NCI-H345 treated with DMSO at 0.1 percent for 48 hours (cell line): ENCODE results near the gene NFKBIA.
"Not testable (repeated sequence)": the region's sequence is repeated elsewhere in the genome, so short reads cannot be mapped to it uniquely, and the experiment has no call there.

Experiments used
- DNase-seq: peaks from one replicate; lab custom pipeline; 2025; ENCODE audit not compliant: unreplicated experiment; lab: John Stamatoyannopoulos, UW

NFKBIA gene

DNA sequence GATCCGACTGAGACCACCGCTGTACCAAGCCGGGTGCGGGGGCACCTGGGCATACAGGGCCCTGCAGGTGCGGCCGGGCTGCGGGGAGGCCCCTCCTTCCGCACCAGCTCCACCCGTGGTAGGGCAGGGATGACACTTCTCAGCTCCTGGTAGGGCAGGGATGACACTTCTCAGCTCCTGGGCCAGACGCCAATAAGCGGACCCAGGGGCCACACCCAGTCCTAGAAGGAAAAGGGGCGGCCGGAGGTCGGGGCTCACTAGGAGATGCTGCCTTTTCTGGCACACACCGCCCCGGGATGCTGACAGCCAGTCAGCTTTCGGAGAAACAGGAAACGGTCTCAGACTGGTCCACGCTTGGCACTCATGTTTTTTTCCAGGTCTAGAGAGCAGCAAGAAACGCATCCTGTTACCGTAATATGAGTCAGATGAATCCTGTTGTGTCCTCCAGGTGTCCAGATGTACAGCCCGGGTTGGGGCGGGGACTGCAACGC, 34.8 kb downstream of the NFKBIA start:
- no peak for DNase-seq

DNA sequence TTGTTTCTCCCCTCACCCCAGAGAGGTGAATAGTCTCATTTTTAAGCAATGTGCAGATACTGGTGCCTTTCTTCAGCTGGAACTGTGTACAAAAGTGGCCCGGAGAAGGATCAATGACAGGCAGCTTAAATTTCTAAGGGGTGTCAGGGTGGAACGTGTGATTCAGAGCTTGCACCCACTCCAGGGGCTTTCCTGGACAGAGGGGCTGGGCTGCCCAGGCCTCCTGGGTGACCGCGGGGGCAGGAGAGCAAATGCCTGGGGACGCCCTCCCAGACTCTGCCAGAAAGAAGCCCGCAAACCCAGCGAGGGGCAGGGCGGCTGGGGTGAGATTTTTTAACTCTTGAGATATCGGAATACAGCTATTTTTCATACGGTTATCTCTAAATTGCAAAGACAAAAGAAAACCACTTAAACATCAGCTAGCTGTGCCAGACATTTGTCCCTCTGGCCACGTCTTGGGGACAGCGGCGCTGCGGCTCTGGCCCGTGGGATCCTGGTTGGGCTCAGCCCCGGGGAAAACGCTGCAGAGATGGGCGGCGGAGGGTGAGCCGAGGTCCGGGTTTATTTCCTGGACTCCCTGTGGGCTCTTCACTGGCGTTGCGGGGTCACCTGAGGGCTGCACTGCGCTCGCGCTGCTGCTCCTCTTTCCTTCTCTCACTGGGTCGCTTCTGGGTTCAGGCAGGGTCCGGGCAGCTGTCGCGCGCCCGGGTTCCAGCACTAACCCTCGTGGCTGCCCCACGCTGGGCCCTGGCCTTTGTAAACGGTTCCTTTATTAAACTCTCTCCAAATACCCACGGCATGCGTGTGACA, 35.8 kb downstream of the NFKBIA start:
- DNase-seq, result no peak

DNA sequence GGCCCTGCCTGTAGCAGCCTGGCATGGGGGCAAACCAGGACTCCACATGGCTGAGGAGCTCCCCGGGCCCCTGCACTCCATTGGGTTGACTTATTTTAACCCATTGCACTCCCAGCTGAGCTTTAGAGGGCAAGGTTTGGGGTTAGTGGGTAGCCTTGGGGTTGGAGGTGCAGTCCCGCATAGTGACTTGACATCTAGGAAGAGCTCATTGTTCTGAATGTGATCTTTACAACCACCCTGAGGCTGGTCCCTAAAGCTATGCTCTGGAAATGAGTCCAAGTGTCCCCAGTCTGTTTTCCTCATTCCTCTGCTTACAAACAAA, 36.4 kb downstream of the NFKBIA start:
- DNase-seq, result no peak

DNA sequence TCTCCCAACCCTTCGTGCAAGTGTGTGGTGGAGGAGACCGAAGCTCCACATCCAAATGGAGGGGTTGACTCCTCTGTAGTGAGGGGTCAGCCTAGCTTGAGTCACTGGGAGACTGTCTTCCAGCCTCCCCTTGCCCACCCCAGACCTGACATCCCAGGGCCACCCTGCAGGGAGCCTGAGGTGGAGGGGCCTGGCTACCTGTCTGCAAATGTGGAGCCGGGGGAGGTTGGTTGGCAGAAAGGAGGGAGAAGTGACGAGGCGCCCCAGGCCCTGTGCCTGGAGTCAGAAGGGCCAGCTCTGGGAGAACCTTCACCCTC, 37.5 kb downstream of the NFKBIA start:
- DNase-seq, result no peak

DNA sequence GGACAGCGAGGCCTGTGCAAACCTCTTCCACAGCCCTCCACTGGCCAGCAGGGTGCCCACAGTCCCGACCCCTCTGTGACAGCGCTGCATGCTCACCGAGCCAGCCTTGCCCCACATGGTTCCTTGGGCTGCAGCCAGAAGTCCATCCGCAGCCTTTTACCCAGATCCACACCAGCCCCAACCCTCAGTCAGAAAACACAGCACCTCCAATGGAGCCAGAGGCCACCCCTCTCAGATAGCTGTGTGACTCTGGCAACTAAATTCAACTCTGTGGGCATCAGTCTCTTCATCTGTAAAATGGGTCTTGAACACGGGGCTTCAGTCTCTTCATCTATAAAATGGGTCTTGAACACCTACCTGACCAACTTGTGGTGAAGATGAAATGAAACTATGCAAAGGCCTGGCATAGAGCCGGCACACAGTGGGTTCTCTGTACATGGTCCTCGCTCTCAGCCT, 38.0 kb downstream of the NFKBIA start:
- DNase-seq, result no peak

DNA sequence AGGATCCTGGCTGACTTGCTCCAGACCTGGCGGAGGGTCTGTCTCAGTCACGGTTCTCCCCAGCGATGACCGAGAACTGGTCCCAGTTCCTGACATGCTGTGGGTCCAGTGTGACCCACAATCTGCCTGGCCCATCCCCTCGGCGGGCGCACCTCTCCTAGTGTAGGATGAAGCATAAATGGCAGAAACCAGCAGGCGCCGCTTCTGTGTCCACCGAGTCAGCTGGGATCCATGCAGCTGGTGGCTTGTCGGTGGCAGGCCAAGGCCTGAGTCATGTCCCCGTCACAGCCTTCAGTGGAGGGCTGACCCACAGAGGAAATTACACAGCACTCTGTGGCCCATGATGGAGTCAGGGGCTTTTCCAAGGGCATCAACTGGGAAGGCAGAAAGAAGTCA, 38.5 kb downstream of the NFKBIA start:
- DNase-seq, result no peak

DNA sequence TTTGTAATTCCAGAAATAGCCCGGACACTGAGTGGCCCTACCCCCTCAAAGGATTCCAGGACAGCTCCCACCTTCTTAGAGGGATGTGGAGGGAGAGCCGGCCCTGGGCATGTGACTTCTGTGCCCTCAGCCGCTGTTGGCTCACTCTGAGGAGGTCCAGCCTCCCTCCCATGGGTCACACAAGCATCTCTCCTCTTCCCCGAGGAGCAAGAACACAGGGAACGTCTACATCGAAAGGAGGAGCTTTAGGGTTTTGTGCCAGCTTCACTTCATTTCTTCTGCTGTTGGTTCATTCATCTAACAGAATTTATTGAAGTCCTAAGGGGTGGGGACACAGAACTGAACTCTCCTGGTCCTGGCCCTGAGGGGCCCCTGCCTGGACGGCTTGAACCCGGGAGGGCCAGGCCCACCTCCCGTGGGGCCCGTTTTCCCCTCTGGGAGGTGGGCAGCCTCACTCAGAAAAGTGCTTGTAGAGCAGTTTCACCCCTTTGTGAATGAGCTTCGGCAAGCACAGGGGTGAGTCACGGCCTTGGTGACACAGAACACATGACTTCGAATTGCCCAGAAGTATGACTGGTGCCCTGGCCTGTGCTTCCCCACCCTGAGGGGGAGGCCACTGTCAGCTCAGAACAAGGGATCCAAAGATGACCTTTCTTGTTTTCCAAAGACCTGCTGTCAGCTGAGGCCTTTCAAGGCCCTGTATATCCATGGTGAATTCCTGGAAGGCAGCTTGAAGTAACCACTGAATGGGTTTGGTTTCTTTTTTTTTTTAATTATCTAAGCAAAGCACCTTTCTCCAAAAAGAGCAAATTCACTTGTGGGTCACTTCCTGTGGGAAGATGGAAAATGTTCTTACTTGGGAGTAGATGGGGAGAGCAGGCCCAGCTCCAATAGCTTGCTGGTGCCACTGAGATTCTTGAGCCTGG, 39.2 kb downstream of the NFKBIA start:
- no peak for DNase-seq

DNA sequence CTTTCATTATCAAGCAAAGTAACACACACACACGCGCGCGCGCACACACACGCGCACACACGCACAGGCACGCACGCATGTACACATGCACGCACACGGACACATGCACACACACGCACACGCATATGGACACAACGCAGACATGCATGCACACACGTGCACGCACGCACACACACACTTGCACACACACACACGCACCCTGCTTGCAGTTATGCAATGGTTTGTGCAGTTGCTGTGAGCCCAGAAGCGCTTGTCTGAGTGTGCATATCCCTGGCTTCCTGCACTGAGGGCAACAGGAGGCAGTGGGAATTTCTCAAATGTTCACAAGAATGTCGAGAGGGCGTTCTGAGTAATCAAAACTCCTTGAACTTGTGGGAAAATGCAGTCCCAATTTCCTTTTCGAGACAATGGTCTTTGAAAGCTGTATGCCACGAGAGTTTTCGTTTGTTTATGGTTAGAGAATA, 41.6 kb downstream of the NFKBIA start:
- no peak for DNase-seq

DNA sequence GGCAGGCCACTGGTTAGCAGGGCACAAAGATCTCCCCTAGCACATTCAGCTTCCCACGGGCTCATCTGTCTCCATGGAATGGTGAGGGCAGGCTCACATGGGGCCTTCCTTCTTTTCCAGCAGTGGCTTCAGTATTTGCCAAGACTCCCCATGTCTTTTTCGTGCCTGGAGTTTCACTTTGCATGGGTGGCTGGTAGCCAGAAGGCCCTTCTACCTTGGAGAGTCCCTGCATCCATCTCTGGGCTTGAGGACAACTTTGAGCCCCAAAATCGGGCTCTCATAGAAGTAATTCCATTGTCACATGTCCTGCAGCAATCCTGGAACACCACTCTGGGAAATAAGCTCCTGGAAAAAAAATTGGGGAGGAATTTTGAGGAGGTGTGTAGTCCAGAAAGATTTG, 42.1 kb downstream of the NFKBIA start:
- no peak for DNase-seq

DNA sequence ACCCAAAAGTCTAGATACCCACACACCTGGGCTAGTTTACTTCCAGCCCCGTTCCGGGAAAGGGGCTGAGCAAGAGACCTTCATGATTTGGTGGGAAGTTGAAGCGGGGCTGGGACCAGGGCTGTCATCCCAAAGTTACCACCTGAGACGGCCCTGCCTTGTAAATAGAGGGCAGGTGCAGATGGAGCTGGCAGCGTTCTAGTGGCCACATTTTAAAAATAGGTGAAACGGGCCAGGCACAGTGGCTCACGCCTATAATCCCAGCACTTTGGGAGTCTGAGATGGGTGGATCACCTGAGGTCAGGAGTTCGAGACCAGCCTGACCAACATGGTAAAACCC, 43.4 kb downstream of the NFKBIA start:
- DNase-seq, result no peak

DNA sequence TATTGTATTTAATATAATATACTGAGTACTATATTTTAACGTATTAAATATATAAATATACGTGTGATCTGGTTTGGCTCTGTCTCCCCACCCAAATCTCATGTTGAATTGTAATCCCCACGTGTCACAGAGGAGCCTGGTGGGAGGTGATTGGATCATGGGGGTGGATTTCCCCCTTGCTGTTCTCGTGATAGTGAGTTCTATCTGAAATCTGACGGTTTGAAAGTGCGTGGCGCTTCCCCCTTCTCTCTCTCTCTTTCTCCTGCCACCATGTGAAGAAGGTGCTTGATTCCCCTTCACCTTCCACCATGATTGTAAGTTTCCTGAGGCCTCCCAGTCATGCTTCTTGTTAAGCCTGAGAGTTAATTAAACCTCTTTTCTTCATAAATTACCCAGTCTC, 44.9 kb downstream of the NFKBIA start:
- not testable (repeated sequence) for DNase-seq

DNA sequence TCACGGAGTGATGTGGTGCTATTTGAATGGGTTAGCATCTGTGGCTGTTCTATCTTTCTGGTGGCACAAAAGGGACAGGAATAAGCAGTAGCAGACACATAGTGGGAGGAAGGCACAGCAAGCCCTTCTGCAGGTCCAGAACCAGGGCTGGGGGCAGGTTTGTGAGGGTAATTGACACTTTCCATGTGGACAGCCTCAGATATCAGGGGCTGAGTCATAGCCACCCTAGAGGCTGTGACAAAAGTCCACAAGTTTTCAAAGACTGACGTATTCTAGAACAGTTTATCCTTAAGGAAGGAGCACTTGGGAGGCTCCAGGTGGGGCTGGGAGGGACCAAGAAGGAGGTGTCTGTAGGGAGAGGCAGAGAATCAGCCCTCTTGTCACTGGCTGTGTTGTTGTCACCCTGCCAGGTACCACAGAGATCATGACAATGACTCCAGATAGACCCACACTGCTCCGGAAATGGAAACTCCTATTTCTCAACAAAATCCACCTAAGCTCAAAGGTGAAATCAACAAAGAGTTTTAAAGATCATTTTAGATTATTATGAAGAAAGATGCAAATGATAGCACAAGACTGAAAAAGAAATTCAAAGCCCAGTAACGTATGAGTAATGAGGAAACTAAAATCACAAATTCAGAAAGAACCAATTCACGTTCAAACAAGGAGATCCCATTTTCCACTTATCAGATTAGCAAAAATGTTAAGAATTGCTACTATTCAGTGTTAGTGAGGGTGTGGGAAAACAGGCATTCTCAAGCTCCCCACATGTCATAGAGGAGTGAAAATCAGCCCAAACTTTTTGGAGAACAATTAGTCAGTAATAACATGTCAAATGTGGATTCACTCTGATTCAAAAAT, 48.3 kb downstream of the NFKBIA start:
- DNase-seq, result no peak

DNA sequence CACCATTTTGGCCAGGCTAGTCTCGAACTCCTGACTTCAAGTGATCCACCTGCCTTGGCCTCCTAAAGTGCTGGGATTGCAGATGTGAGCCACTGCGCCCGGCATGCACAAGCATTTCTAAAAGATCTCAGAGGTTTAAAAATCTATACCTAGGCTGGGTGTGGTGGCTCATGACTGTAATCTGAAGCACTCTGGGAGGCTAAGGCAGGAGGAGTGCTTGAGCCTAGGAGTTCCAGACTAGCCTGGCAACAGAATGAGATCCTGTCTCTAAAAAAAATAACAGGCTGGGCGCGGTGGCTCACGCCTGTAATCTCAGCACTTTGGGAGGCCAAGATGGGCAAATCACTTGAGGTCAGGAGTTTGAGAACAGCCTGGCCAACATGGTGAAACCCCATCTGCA, 49.3 kb downstream of the NFKBIA start:
- not testable (repeated sequence) for DNase-seq

DNA sequence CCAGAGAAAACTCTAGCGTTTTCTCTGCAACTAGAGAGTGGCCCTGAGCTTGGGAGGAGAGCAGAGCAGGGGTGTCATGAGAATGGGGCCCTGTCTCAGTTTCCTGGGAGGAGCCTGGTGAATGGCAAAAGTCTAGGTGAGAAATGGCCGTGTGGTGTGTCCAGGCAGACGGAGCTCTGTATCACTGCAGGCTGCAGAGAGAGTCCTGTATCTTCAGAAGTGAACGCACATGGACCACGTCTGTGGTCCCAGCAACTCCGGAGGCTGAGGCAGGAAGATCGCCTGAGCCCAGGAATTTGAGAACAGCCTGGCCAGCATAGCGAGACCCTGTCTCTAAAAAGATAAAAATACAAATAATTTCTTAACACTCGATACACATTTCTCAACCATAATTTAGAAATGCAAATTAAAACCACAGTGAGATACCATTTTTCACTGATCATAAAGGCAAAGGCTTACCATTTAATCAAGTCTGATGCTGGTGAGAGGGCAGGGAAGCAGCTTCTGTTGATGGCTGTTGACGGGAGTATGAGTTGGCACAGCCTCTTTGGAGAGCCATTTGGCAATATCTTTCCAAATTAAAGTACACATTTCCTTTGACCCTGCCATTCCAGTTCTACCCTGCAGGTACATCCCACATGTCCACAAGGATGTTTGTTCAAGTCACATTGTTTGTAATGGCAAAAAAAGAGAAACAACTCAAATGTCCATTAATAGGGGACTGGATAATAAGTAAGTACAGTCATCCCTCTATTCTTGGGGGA, 51.0 kb downstream of the NFKBIA start:
- no peak for DNase-seq

DNA sequence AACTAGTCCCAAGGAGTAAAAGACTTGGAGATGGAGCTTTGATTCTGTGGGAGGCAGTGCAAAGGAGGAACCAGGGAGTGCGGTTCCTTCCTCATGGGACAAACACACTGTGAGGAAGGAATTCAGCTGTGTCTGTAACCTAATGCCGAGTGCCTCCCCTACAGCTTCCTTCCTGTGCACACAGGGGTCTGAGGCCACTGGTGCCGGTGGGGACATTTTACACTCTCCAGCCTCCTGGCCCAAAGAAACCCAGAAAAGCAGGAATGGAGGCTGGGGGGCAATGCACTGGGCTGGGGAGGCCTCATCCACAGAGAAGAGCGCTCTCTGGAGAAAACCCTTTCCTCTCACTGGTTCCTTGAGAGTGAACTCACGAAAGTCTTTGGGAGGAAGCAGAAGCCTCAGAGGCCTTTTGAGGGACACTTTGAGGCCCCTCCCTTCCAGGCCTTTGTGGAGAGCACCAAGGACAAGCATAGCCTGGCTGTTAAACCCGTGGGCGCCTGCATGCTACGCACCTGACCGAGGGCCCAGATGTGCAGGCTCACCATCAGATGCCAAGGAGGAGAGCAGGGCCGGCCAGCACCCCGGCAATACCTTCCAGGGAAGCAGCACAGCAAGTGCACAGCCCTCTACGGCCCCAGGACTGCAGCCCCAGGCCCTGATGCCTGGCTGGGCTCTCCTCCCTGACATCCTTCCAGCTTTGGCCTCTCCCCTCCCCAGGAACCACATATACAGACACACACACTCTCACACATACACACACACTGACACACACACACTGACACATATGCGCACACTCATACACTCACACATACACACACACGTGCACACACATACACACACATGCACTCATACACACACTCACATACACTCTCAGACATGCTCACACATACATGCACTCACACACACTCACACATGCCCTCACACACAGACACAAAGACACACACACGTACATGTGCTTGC, 52.0 kb downstream of the NFKBIA start:
- DNase-seq, result no peak

DNA sequence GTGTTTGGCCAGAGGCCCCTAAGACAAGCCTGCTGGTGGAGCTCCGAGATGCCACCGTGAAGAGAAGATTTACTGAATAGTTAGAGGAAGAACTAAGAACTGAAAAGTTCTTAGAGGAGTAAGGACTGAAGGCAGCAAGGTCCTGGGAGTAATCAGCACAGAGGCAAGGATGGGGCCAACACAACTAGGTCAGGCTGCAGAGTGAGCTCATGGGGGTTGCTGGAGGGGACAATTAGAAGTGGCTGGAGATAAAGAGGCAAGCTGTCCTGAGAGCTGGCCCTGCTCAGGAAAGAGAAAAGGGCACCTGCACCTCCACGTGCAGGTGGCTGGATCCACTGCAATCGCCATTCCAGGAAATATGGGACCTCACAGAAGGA, 52.7 kb downstream of the NFKBIA start:
- DNase-seq, result no peak
